Effector memory CD8-positive, alpha-beta T cell (primary cell): Measurements from ENCODE around the gene KIF18B.

Experiments used
- ATAC-seq: fragments of 150-1000 bp; cut with Tn5 transposase; replicated peaks from 2 replicates; pipeline ENCODE4 v1.10.0; 2021; ENCODE audit warnings: mild to moderate bottlenecking, moderate library complexity
- DNase-seq, 3 experiments: peaks; one replicate each; pipeline ENCODE4 v3.0.0; 2021
- H3K27ac Mint-ChIP-seq, 2 donors: one replicate each; pipeline ENCODE4 v1.8.0; 2022; ENCODE audit warnings: mild to moderate bottlenecking in 2 of 2, mixed read lengths in 2 of 2, moderate library complexity in 2 of 2
- H3K27me3 Mint-ChIP-seq, 2 donors: one replicate each; pipeline ENCODE4 v1.8.0; 2022; ENCODE audit warnings: mixed read lengths in 2 of 2
- H3K36me3 Mint-ChIP-seq: one replicate; pipeline ENCODE4 v1.8.0; 2022; ENCODE audit warnings: mild to moderate bottlenecking, moderate library complexity, mixed read lengths; ENCODE audit not compliant: insufficient read depth
- H3K4me1 Mint-ChIP-seq, 2 donors: one replicate each; pipeline ENCODE4 v1.8.0; 2022; ENCODE audit warnings: low read depth in 2 of 2, mixed read lengths in 2 of 2
- H3K4me3 Mint-ChIP-seq, 2 donors: one replicate each; pipeline ENCODE4 v1.8.0; 2022; ENCODE audit warnings: mild to moderate bottlenecking in 2 of 2, mixed read lengths in 2 of 2, moderate library complexity in 2 of 2
- H3K9me3 Mint-ChIP-seq, 2 donors: one replicate each; pipeline ENCODE4 v1.8.0; 2022; ENCODE audit warnings: mixed read lengths in 2 of 2

Gene KIF18B

GRCh38 chr17:44892250-44892649 is 55.3 kb downstream of the KIF18B start:
- H3K4me1 Mint-ChIP-seq, result peaks cover 11 to 18% of the 10 kb centered on the region in 2 donors
- no peak for DNase-seq
- H3K27me3 Mint-ChIP-seq, result no peaks in the 10 kb centered on the region
- no peak overlapping the region for H3K4me3 Mint-ChIP-seq
- no peak overlapping the region for H3K27ac Mint-ChIP-seq
- no peaks in the 10 kb centered on the region for H3K9me3 Mint-ChIP-seq
- no peak for ATAC-seq
- peaks cover 38% of the 10 kb centered on the region for H3K36me3 Mint-ChIP-seq

GRCh38 chr17:44889003-44889402 is 58.6 kb downstream of the KIF18B start:
- no peaks in the 10 kb centered on the region for H3K27me3 Mint-ChIP-seq
- peaks cover 38% of the 10 kb centered on the region for H3K36me3 Mint-ChIP-seq
- no peak overlapping the region for H3K4me3 Mint-ChIP-seq
- no peak for ATAC-seq
- no peaks in the 10 kb centered on the region for H3K9me3 Mint-ChIP-seq
- H3K27ac Mint-ChIP-seq, result no peak overlapping the region
- peaks cover 8% of the 10 kb centered on the region in 2 donors for H3K4me1 Mint-ChIP-seq
- DNase-seq, result no peak

- Mint-ChIP-seq H3K9me3 (no peaks in the 10 kb centered on the region), H3K27me3 (no peaks in the 10 kb centered on the region), H3K36me3 (peaks cover 40% of the 10 kb centered on the region), H3K27ac (no peak overlapping the region), H3K4me1 (peaks cover 6 to 8% of the 10 kb centered on the region in 2 donors), H3K4me3 (no peak overlapping the region)
- ATAC-seq (peak; percentile 89), DNase-seq (peak in 2 of 3 experiments; percentile 10 to 15)
These were observed 59.3 kb downstream of the KIF18B start for GRCh38 chr17:44887971-44888954.

GRCh38 chr17:44887016-44887415 is 60.6 kb downstream of the KIF18B start:
- DNase-seq, result no peak
- Mint-ChIP-seq H3K4me3 (no peak overlapping the region), H3K36me3 (peaks cover 39% of the 10 kb centered on the region), H3K4me1 (peaks cover 4 to 8% of the 10 kb centered on the region in 2 donors), H3K27me3 (no peaks in the 10 kb centered on the region), H3K9me3 (no peaks in the 10 kb centered on the region), H3K27ac (no peak overlapping the region)
- ATAC-seq, result no peak

- ATAC-seq, result no peak
- Mint-ChIP-seq H3K4me3 (no peak overlapping the region), H3K27me3 (no peaks in the 10 kb centered on the region), H3K27ac (no peak overlapping the region), H3K4me1 (peaks cover 0 to 5% of the 10 kb centered on the region in 2 donors), H3K9me3 (no peaks in the 10 kb centered on the region), H3K36me3 (peaks cover 41% of the 10 kb centered on the region)
- DNase-seq, result no peak
These were observed 62.6 kb downstream of the KIF18B start for GRCh38 chr17:44884941-44885340.

GRCh38 chr17:44881145-44881544 is 66.4 kb downstream of the KIF18B start:
- no peaks in the 10 kb centered on the region for H3K27me3 Mint-ChIP-seq
- ATAC-seq (no peak), DNase-seq (no peak)
- H3K27ac Mint-ChIP-seq, result no peak overlapping the region
- H3K4me1 Mint-ChIP-seq, result no peaks in the 10 kb centered on the region
- no peaks in the 10 kb centered on the region for H3K9me3 Mint-ChIP-seq
- no peak overlapping the region for H3K4me3 Mint-ChIP-seq
- peaks cover 61% of the 10 kb centered on the region for H3K36me3 Mint-ChIP-seq

GRCh38 chr17:44880062-44880461 is 67.5 kb downstream of the KIF18B start:
- Mint-ChIP-seq H3K4me1 (no peaks in the 10 kb centered on the region), H3K27me3 (no peaks in the 10 kb centered on the region), H3K27ac (peak overlapping the region in 1 of 2 donors; percentile 52), H3K36me3 (peaks cover 67% of the 10 kb centered on the region), H3K4me3 (no peak overlapping the region), H3K9me3 (no peaks in the 10 kb centered on the region)
- DNase-seq (no peak), ATAC-seq (no peak)

- Mint-ChIP-seq H3K27ac (no peak overlapping the region), H3K27me3 (no peaks in the 10 kb centered on the region), H3K36me3 (peaks cover 67% of the 10 kb centered on the region), H3K4me1 (no peaks in the 10 kb centered on the region), H3K9me3 (no peaks in the 10 kb centered on the region), H3K4me3 (no peak overlapping the region)
- DNase-seq, result no peak
- no peak for ATAC-seq
These were observed 68.2 kb downstream of the KIF18B start for GRCh38 chr17:44879376-44879775.

- Mint-ChIP-seq H3K27ac (no peak overlapping the region), H3K9me3 (no peaks in the 10 kb centered on the region), H3K4me1 (no peaks in the 10 kb centered on the region), H3K27me3 (no peaks in the 10 kb centered on the region), H3K36me3 (peaks cover 70% of the 10 kb centered on the region), H3K4me3 (no peak overlapping the region)
- ATAC-seq (no peak), DNase-seq (peak in 1 of 3 experiments; percentile 21)
These were observed 68.8 kb downstream of the KIF18B start for GRCh38 chr17:44878627-44879221.

GRCh38 chr17:44877121-44877520 is 70.5 kb downstream of the KIF18B start:
- no peak overlapping the region for H3K4me3 Mint-ChIP-seq
- H3K36me3 Mint-ChIP-seq, result peaks cover 69% of the 10 kb centered on the region
- no peaks in the 10 kb centered on the region for H3K27me3 Mint-ChIP-seq

GRCh38 chr17:44875761-44876160 is 71.8 kb downstream of the KIF18B start:
- no peaks in the 10 kb centered on the region for H3K9me3 Mint-ChIP-seq
- DNase-seq (no peak), ATAC-seq (no peak)
- no peak overlapping the region for H3K4me3 Mint-ChIP-seq
- H3K36me3 Mint-ChIP-seq, result peaks cover 75% of the 10 kb centered on the region
- no peaks in the 10 kb centered on the region for H3K27me3 Mint-ChIP-seq
- no peaks in the 10 kb centered on the region for H3K4me1 Mint-ChIP-seq
- H3K27ac Mint-ChIP-seq, result peak overlapping the region in 1 of 2 donors; percentile 21

More at GRCh38 chr17:44877121-44877520, 70.5 kb downstream of the KIF18B start:
- DNase-seq, result no peak
- ATAC-seq, result no peak
- Mint-ChIP-seq H3K4me1 (no peaks in the 10 kb centered on the region), H3K9me3 (no peaks in the 10 kb centered on the region), H3K27ac (no peak overlapping the region)
